Measurements from ENCODE around the gene CRTC1.

Gene CRTC1, protein sequence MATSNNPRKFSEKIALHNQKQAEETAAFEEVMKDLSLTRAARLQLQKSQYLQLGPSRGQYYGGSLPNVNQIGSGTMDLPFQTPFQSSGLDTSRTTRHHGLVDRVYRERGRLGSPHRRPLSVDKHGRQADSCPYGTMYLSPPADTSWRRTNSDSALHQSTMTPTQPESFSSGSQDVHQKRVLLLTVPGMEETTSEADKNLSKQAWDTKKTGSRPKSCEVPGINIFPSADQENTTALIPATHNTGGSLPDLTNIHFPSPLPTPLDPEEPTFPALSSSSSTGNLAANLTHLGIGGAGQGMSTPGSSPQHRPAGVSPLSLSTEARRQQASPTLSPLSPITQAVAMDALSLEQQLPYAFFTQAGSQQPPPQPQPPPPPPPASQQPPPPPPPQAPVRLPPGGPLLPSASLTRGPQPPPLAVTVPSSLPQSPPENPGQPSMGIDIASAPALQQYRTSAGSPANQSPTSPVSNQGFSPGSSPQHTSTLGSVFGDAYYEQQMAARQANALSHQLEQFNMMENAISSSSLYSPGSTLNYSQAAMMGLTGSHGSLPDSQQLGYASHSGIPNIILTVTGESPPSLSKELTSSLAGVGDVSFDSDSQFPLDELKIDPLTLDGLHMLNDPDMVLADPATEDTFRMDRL

DNA sequence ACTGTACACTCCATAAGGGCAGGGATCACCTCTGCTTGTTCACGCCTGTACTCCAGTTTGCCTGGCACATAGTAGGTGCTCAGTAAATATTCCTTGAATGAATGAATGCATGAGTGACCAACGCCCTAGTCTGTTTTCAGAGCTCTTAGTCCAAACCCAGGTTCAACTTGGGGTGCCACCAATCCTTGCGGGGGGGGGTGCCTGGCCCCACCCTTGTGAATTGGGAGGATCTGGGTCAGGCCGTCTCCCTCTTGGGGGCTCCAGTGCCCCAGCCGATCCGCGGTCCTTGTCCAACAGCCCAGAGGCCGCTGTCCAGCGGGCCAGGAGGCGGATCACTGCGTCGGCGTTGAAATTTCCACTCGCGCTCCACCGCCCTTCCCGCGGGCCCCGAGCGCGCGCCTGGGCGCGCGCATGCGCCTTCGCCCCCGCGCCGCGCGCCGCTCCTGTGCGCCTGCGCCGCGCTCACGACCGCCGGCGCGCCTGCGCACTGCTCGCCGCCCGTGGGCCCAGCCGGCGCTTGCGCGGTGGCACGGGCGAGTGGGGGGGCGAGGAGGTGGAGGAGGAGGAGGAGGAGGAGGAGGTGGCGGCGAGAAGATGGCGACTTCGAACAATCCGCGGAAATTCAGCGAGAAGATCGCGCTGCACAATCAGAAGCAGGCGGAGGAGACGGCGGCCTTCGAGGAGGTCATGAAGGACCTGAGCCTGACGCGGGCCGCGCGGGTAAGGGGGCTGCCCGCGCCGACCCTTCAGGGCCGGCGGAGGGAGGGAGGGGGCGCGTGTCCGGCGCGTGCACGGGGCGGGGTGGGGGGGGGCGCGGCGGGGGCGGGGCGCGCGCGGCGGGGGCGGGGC, at the start of gene CRTC1:
Gene CRTC1, plus strand, starts transcription at position 572 of the 849 bp plus-strand sequence. Its CDS starts 23 bp downstream, at position 595.
- DNase-seq (ENCODE audit: low read depth in 2 of 2), result peak; percentile 79 to 90
- TF ChIP-seq, protein P1, sequence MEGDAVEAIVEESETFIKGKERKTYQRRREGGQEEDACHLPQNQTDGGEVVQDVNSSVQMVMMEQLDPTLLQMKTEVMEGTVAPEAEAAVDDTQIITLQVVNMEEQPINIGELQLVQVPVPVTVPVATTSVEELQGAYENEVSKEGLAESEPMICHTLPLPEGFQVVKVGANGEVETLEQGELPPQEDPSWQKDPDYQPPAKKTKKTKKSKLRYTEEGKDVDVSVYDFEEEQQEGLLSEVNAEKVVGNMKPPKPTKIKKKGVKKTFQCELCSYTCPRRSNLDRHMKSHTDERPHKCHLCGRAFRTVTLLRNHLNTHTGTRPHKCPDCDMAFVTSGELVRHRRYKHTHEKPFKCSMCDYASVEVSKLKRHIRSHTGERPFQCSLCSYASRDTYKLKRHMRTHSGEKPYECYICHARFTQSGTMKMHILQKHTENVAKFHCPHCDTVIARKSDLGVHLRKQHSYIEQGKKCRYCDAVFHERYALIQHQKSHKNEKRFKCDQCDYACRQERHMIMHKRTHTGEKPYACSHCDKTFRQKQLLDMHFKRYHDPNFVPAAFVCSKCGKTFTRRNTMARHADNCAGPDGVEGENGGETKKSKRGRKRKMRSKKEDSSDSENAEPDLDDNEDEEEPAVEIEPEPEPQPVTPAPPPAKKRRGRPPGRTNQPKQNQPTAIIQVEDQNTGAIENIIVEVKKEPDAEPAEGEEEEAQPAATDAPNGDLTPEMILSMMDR (IDR thresholded peaks at IDR 0.05; ENCODE audit: low read depth, low read length), result no peak
- peak within 1 kb of the TSS; percentile 67 to 82 for H3K4me3 ChIP-seq (replicated peaks in 1 of 2; ENCODE audit: low read depth in 2 of 2, low read length in 2 of 2)

DNA sequence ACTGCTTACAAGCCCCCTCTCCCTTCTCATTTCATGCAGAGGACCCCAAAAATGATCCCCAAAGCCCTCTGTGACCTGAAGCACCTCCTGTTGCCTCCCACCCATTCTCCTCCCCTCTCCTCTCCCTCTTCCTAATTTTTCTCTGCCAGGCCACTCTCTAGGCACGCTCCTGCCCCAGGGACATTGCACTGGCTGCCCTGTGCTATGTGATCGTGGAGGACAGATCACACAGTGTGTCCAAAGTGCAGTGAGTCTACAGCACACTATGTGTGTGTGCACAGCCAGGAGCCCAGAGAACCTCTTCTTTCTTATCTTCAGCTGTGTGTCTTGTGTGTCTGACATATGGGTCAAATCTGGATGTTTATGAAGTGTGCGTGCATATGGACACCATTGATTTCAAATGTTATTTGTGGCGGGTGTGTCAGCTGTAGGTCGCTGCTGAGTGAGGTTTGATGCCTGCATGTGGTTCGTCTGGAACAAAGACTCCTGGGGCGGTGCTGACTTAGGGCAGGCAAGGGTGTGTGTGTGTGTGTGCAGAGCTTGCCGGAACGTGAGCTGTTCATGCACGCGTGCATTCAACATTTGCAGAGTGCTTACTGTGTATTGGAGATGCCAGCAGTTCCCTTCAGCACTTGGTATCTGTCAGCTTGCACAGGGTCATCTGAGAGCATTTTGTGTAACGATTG, 48.7 kb upstream of the CRTC1 start:
- DNase-seq (ENCODE audit: low read depth in 2 of 2), result peak in 1 of 2 donors; percentile 37
- TF ChIP-seq, protein P1 (IDR thresholded peaks at IDR 0.05; ENCODE audit: low read depth, low read length), result no peak
- H3K4me3 ChIP-seq (replicated peaks in 1 of 2; ENCODE audit: low read depth in 2 of 2, low read length in 2 of 2), result no peak overlapping the region

DNA sequence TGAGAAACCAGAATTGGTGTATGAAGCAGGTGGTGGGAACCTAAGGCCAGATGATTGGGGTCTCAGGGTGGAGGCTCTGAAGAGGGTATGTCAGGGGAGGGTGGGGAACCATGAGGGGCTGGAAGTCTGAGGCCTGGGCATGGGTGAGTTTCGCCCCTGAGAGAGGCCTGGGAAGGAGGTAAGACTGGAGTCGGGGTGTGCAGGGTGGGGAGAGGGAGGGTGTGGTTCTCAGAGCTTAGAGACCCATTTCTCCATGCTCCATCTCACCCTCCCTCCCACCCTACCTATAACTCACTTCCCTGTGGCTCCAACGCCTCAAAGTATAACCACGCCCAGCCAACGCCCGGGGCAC, 47.7 kb upstream of the CRTC1 start:
- no peak overlapping the region for H3K4me3 ChIP-seq (replicated peaks in 1 of 2; ENCODE audit: low read depth in 2 of 2, low read length in 2 of 2)
- TF ChIP-seq, protein P1 (IDR thresholded peaks at IDR 0.05; ENCODE audit: low read depth, low read length), result no peak
- no peak for DNase-seq (ENCODE audit: low read depth in 2 of 2)

DNA sequence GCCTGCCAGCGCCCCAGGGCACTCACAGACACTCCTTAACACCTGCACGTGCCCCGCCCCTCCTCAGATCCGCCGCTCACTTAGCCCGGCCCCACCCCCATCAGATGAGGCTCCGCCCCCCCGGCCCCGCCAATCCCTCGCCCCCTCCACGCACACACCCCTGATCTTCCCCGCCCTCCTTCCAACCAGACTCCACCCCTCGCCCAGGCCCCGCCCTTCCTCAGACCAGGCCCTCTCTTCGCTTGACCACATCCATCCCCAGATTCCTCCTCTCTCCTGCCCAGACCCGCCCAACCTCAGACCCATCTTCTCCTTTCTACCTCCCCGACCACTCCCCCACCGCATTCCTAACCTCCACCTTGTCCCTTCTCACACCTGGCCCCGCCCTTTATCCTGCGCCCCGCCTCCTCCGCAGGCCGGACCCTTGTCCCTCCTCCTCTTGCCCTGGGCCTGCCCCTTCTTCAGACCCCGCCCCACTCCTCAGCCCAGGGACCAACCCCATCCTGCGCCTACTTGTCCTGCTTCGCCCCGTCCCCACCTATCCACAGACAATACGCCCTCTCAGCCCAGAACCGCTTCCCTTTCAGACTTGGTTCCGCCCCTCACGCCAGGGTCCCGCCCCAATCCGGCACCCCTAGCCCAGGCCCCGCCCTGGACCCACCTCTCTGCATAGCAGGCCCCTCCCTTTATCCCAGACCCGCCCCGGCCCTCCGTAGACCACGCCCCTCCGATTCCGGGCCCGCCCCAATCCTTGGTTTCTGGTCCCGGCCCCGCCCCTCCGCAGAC, 47.1 kb upstream of the CRTC1 start:
- TF ChIP-seq, protein P1 (IDR thresholded peaks at IDR 0.05; ENCODE audit: low read depth, low read length), result no peak
- DNase-seq (ENCODE audit: low read depth in 2 of 2), result peak; percentile 95 to 98
- H3K4me3 ChIP-seq (replicated peaks in 1 of 2; ENCODE audit: low read depth in 2 of 2, low read length in 2 of 2), result peak overlapping the region; percentile 47 to 74

DNA sequence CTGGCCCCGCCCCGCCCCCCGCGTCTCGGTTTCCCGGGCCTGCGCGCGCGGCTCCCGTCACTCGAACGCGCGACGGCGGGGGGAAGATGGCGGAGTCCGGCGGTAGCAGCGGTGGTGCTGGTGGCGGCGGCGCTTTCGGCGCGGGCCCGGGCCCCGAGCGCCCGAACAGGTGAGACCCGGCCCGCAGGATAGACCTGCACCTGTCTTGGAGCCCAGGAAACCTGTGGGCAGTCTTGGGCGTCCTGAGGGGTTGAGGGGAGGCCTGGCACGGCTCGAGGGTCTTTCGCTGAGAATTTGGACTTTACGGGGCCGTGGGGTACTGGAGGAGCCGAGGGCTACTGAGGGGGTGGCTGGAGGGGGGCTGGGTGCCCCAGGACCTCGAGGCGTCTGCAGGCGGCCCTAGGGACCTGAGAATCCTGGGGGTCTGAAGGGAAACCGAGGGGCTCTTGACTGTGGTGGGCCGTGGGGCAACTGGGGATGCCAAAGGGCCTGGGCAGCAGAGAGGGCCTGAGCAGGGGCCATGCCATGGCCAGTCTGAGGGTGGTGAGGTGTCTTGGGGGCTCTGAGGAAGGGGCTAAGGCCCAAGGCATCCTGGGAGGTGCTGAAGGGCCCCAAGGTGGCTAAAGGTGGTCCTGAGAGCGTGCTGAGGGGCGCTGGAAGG, 46.4 kb upstream of the CRTC1 start, which contains the start of gene KLHL26:
Gene KLHL26, plus strand, starts transcription at position 60 of the 661 bp plus-strand sequence. Its CDS starts 27 bp downstream, at position 87.
- peak within 1 kb of the TSS; percentile 74 to 89 for H3K4me3 ChIP-seq (replicated peaks in 1 of 2; ENCODE audit: low read depth in 2 of 2, low read length in 2 of 2)
- no peak for DNase-seq (ENCODE audit: low read depth in 2 of 2)
- TF ChIP-seq, protein P1 (IDR thresholded peaks at IDR 0.05; ENCODE audit: low read depth, low read length), result no peak

Data from cardiac fibroblast (primary cell).